Measurements from ENCODE around the gene GPR146.

GPR146 gene

DNA sequence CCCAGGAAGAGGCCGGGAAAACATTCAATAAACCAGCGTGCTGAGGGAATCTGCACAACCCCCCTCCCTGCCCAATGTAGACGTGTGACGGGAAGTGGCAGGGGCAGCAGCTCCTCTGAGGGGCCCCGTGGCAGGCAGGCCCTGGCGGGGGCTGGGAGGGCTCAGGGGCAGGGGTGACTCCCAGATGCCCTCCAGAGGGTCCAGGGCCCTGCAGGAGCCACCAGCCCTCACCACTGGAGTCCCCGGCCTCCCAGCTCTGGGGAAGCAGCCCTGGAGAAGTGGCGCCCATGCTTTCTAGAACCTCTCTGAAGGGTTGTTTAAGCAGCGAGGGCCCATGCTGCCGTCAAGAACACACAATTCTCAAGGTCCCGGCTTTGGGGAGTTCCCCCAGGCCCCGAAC, 35.2 kb downstream of the GPR146 start:
- H3K4me1 Mint-ChIP-seq, result no peaks in the 10 kb centered on the region
- ATAC-seq, result no peak
- no peak overlapping the region for H3K27ac Mint-ChIP-seq
- no peak for DNase-seq
- no peaks in the 10 kb centered on the region for H3K27me3 Mint-ChIP-seq
- peaks cover 2% of the 10 kb centered on the region for H3K36me3 Mint-ChIP-seq (ENCODE audit: low read depth)
- no peak overlapping the region for H3K4me3 Mint-ChIP-seq
- H3K9me3 Mint-ChIP-seq, result no peaks in the 10 kb centered on the region

DNA sequence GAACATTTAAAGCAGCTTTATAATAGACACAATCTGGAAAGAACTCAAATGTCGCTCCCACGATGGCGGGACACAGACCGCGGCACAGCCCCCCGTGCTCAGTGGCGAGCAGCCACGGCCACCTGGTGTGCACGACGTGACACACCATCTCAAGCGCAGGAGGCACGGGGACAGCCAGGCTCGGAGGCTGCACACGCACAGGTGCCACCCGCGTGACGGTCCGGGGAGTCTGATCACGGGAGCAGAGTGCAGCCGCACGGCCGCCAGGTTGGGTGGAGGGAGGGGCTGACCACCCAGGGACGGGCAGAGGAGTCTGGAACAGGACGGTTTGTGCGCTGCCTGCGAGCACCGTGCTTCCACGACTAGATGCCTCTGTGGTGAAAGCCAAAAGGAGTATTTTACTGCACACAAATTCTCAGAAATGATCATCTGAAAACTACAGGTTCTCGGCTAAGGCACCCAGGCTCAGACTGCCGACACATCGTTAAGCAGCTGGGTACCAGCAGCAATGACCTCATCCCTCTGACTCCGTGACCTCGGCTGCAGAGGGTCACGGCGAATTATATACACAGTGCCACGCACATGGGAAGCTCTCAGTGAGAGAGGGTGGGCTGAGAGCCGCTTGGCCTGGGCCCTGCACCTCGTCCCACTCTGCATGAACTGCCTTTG, 36.0 kb downstream of the GPR146 start:
- Mint-ChIP-seq H3K36me3 (ENCODE audit: low read depth) (peaks cover 2% of the 10 kb centered on the region), H3K4me3 (no peak overlapping the region), H3K27me3 (no peaks in the 10 kb centered on the region), H3K4me1 (no peaks in the 10 kb centered on the region), H3K27ac (no peak overlapping the region), H3K9me3 (no peaks in the 10 kb centered on the region)
- ATAC-seq (no peak), DNase-seq (no peak)

GRCh38 chr7:1080921-1081255, 36.5 kb downstream of the GPR146 start:
- ATAC-seq (no peak), DNase-seq (no peak)
- Mint-ChIP-seq H3K27ac (no peak overlapping the region), H3K4me1 (no peaks in the 10 kb centered on the region), H3K36me3 (ENCODE audit: low read depth) (peaks cover 2% of the 10 kb centered on the region), H3K9me3 (no peaks in the 10 kb centered on the region), H3K4me3 (no peak overlapping the region), H3K27me3 (no peaks in the 10 kb centered on the region)

- peaks cover 2% of the 10 kb centered on the region for H3K36me3 Mint-ChIP-seq (ENCODE audit: low read depth)
- no peak for DNase-seq
- no peak overlapping the region for H3K27ac Mint-ChIP-seq
- no peaks in the 10 kb centered on the region for H3K27me3 Mint-ChIP-seq
- peaks cover 2% of the 10 kb centered on the region for H3K4me1 Mint-ChIP-seq
- no peak for ATAC-seq
- no peak overlapping the region for H3K4me3 Mint-ChIP-seq
- no peaks in the 10 kb centered on the region for H3K9me3 Mint-ChIP-seq
Measured at GRCh38 chr7:1081336-1081735, 37.0 kb downstream of the GPR146 start.

GRCh38 chr7:1081931-1082401, 37.6 kb downstream of the GPR146 start:
- Mint-ChIP-seq H3K9me3 (no peaks in the 10 kb centered on the region), H3K27me3 (no peaks in the 10 kb centered on the region), H3K4me3 (no peak overlapping the region), H3K4me1 (peaks cover 7% of the 10 kb centered on the region), H3K36me3 (ENCODE audit: low read depth) (peaks cover 2% of the 10 kb centered on the region), H3K27ac (no peak overlapping the region)
- ATAC-seq (no peak), DNase-seq (no peak)

- ATAC-seq (no peak), DNase-seq (no peak)
- H3K27ac Mint-ChIP-seq, result no peak overlapping the region
- H3K4me3 Mint-ChIP-seq, result no peak overlapping the region
- H3K9me3 Mint-ChIP-seq, result no peaks in the 10 kb centered on the region
- H3K36me3 Mint-ChIP-seq (ENCODE audit: low read depth), result peaks cover 2% of the 10 kb centered on the region
- peaks cover 16% of the 10 kb centered on the region for H3K4me1 Mint-ChIP-seq
- H3K27me3 Mint-ChIP-seq, result no peaks in the 10 kb centered on the region
Measured at GRCh38 chr7:1083729-1084657, 39.6 kb downstream of the GPR146 start.

DNA sequence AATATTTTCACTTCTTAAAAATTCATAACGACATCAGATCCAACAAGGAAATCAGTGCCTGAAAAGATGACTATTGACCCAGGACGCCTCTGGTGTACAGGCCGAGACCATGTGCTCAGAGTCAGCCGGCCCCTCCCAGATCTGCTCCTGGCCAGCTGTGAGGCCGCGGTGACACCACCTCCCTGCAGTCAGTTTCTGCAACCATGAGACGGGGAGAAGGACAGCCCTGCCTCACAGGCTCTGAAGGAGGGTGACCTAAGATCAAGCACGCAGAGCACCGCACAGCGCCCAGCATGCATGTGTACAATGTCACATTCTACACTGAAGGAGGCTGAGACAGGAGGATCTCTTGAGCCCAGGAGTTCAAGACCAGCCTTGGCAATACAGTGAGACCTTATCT, 40.9 kb downstream of the GPR146 start:
- DNase-seq (no peak), ATAC-seq (no peak)
- H3K36me3 Mint-ChIP-seq (ENCODE audit: low read depth), result peaks cover 2% of the 10 kb centered on the region
- no peaks in the 10 kb centered on the region for H3K27me3 Mint-ChIP-seq
- H3K4me3 Mint-ChIP-seq, result no peak overlapping the region
- no peak overlapping the region for H3K27ac Mint-ChIP-seq
- no peaks in the 10 kb centered on the region for H3K9me3 Mint-ChIP-seq
- H3K4me1 Mint-ChIP-seq, result peaks cover 16% of the 10 kb centered on the region

DNA sequence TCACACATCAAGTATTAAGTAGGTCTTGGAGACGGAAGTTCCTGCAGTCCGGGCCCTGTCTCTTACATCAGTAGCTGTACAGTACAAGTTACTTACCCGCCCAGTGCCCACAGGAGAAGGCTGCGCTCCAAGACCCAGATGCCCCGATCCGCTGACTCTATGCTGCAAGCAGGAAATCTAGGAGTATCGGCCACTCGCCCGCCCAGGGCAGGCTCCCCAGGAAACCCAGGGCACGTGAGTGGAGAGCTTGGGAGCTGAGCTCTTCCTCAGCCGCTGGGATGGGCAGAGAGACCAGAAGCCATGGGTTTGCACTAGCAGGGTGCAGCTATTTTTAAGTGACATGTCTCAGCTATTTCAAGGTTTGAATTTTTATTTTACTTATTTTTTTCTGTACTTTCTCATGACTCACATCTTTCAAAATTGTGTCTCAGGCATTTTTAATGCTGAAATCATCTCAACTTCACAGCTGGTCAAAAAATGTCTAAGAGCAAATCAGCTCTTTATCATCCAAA, 41.6 kb downstream of the GPR146 start:
- Mint-ChIP-seq H3K27ac (no peak overlapping the region), H3K4me1 (peaks cover 16% of the 10 kb centered on the region), H3K36me3 (ENCODE audit: low read depth) (peaks cover 2% of the 10 kb centered on the region), H3K9me3 (no peaks in the 10 kb centered on the region), H3K4me3 (no peak overlapping the region), H3K27me3 (no peaks in the 10 kb centered on the region)
- ATAC-seq (no peak), DNase-seq (no peak)

- DNase-seq (peak; percentile 85), ATAC-seq (peak; percentile 79)
- H3K4me3 Mint-ChIP-seq, result peak overlapping the region; percentile 57
- peak overlapping the region; percentile 59 for H3K27ac Mint-ChIP-seq
- peaks cover 16% of the 10 kb centered on the region for H3K4me1 Mint-ChIP-seq
- no peaks in the 10 kb centered on the region for H3K9me3 Mint-ChIP-seq
- H3K27me3 Mint-ChIP-seq, result no peaks in the 10 kb centered on the region
- peaks cover 2% of the 10 kb centered on the region for H3K36me3 Mint-ChIP-seq (ENCODE audit: low read depth)
Measured at GRCh38 chr7:1086588-1087464, 42.5 kb downstream of the GPR146 start.

DNA sequence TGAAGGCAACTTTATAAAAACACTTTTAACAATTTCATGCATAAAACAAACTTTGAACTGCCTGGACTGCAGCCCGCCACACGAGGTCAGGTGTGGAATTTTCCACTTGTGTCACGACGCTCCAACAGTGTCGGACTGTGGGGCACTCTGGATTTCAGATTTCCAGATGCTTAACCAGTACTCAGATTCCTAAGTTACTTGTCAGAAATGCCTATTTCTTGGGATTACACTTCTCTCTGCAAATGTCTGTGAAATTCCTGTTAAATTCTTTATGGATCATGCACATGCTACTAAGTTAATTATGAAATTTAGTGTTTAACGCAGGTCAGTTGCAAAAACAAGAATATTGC, 43.1 kb downstream of the GPR146 start:
- ATAC-seq (no peak), DNase-seq (no peak)
- no peaks in the 10 kb centered on the region for H3K36me3 Mint-ChIP-seq (ENCODE audit: low read depth)
- no peaks in the 10 kb centered on the region for H3K9me3 Mint-ChIP-seq
- no peak overlapping the region for H3K27ac Mint-ChIP-seq
- no peaks in the 10 kb centered on the region for H3K27me3 Mint-ChIP-seq
- peaks cover 16% of the 10 kb centered on the region for H3K4me1 Mint-ChIP-seq
- H3K4me3 Mint-ChIP-seq, result no peak overlapping the region

DNA sequence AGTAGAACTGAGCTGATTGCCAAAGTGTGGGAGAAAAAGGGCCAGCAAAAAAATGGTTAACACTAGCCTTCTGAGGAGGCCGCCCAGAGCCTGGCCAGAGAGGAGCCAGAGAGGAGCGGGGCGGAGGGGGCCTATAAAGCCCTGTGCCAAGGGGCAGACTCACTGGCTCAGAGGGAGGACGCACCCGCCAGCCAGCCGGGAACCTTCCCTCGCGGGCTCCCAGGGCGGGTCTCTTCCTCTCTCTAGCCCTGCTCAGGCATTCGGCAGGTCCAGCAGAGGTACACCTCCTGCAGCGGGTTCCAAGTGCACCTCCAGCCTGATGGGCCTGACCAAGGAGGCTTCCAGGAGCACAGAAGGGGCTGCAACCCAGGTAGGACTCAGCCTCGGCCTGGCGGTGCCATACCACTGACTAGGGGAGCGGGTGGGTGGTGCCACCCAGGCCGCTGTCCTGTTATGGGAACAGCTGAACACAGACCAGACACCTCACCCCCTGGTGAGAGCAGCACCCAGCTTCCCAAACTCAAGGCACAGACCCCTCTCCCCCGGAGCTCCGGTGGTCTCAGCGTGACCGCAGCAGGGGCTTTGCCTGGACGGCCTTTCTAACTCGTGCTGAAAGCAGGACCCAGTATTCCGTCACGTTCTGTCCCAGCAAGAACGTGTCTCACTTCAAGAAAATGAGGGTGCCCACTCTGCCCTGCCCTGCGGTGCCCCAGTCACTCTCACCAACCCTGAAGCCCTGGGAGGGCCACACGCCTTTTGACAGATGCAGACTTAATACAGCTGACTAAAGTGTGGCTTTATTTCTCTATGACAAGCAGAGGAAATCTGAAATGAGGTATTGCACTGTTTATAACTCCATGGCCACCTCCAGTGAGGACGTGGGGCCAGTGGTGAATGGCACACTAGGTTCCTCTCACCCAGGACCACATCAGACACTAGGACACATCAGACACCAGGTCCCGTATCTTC, 43.9 kb downstream of the GPR146 start, which contains the start of gene GPER1:
Gene GPER1, plus strand, starts transcription at position 162 of the 969 bp plus-strand sequence. CDS start 3,616 bp downstream, outside the sequence.
- no peak for DNase-seq
- Mint-ChIP-seq H3K27me3 (no peaks in the 10 kb centered on the region), H3K4me1 (peaks cover 16% of the 10 kb centered on the region), H3K27ac (peak within 1 kb of the TSS; percentile 59), H3K36me3 (ENCODE audit: low read depth) (no peaks in the 10 kb centered on the region), H3K4me3 (peak within 1 kb of the TSS; percentile 57), H3K9me3 (no peaks in the 10 kb centered on the region)
- no peak for ATAC-seq

DNA sequence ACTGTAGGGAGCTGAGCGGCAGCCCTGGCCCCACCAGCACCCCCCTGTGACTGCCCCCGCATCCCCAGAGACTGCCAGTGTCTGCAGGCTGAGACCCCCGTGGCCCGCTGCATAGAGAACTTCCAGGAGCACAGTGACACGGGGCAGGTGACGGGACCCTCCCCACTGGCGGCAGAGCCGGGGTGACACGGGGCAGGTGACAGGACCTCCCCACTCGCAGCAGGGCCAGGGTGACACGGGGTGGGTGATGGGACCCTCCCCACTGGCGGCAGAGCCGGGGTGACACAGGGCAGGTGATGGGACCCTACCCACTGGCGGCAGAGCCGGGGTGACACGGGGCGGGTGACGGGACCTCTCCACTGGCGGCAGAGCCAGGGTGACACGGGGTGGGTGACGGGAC, 45.9 kb downstream of the GPR146 start:
- ATAC-seq (no peak), DNase-seq (no peak)
- Mint-ChIP-seq H3K36me3 (ENCODE audit: low read depth) (no peaks in the 10 kb centered on the region), H3K9me3 (no peaks in the 10 kb centered on the region), H3K27me3 (no peaks in the 10 kb centered on the region), H3K27ac (no peak overlapping the region), H3K4me1 (peaks cover 16% of the 10 kb centered on the region), H3K4me3 (no peak overlapping the region)

Data from activated naive CD8-positive, alpha-beta T cell treated with anti-CD3 and anti-CD28 coated beads, Interleukin-2, amount 50 U/mL, for 24 hours (primary cell).